Liver (tissue), 3 donors: ENCODE results near the gene QARS1.

Source experiments
- FOXA2 ChIP-seq: IDR thresholded peaks from 2 replicates; pipeline ENCODE4 v1.6.1; 2016; ENCODE audit warnings: antibody characterized with exemption
- GABPA ChIP-seq, 2 donors: IDR thresholded peaks in 1 of 2; conservative IDR thresholded peaks in 1 of 2; 2 replicates each; pipeline ENCODE4 v1.6.1; 2016; ENCODE audit warnings: antibody characterized with exemption in 2 of 2, mild to moderate bottlenecking in 1 of 2, moderate library complexity in 1 of 2
- JUND ChIP-seq, 2 donors: IDR thresholded peaks; 2 replicates each; pipeline ENCODE4 v1.6.1; 2016; ENCODE audit warnings: antibody characterized with exemption in 2 of 2
- RAD21 ChIP-seq, 2 donors: IDR thresholded peaks; 2 replicates each; pipeline ENCODE4 v1.6.1; 2016; ENCODE audit warnings: antibody characterized with exemption in 2 of 2, mild to moderate bottlenecking in 2 of 2
- RXRA ChIP-seq, 2 donors: IDR thresholded peaks; 2 replicates each; pipeline ENCODE4 v1.6.1; 2017 to 2018; ENCODE audit warnings: antibody characterized with exemption in 2 of 2, mild to moderate bottlenecking in 1 of 2
- SP1 ChIP-seq: IDR thresholded peaks from 2 replicates; pipeline ENCODE4 v1.6.1; 2018; ENCODE audit warnings: antibody characterized with exemption, mild to moderate bottlenecking
- TAF1 ChIP-seq: conservative IDR thresholded peaks from 2 replicates; pipeline ENCODE4 v1.6.1; 2016; ENCODE audit warnings: antibody characterized with exemption, mild to moderate bottlenecking
- YY1 ChIP-seq: IDR thresholded peaks from 2 replicates; pipeline ENCODE4 v1.6.1; 2016; ENCODE audit warnings: antibody characterized with exemption, mild to moderate bottlenecking
- TF ChIP-seq, protein P1 (sequence below): fragments of 150-350 bp; IDR thresholded peaks from 2 replicates; pipeline ENCODE4 v1.5.1; 2017; ENCODE audit warnings: improper control_type of control experiment, low read depth, low read length; ENCODE audit not compliant: missing input control
- TF ChIP-seq, protein P2 (sequence below): IDR thresholded peaks from 2 replicates; pipeline ENCODE4 v1.6.1; 2016; ENCODE audit warnings: antibody characterized with exemption
- TF ChIP-seq, protein P3 (sequence below): IDR thresholded peaks from 2 replicates; pipeline ENCODE4 v1.6.1; 2016; ENCODE audit warnings: antibody characterized with exemption, mild to moderate bottlenecking
- TF ChIP-seq, protein P4 (sequence below): IDR thresholded peaks from 2 replicates; pipeline ENCODE4 v1.6.1; 2016; ENCODE audit warnings: antibody characterized with exemption
- TF ChIP-seq, protein P5 (sequence below): IDR thresholded peaks from 2 replicates; pipeline ENCODE4 v1.6.1; 2016; ENCODE audit warnings: antibody characterized with exemption
- donor health status: healthy.
- donor health status: healthy.

DNA sequence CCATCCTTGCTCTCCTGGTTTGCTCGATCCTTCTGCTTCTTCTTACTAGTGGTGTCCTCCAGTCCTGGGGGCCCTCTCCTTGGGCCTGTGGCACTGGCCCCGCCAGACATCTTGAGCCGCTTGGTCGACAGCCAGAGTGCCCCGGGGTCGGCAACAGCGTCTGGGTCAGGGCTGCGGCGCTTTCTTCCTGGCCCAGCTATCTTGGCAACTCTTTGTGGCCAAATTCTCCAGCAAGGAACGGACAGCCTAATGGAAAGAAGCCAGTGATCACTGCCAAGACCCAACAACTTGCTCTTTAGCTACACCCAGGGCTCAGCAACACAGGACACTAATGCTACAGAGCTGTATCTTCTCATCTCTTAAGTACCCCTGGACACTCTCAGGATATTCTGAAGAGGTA is 14.5 kb upstream of the QARS1 start:
- no peak for TF ChIP-seq SP1
- TF ChIP-seq, protein P1, sequence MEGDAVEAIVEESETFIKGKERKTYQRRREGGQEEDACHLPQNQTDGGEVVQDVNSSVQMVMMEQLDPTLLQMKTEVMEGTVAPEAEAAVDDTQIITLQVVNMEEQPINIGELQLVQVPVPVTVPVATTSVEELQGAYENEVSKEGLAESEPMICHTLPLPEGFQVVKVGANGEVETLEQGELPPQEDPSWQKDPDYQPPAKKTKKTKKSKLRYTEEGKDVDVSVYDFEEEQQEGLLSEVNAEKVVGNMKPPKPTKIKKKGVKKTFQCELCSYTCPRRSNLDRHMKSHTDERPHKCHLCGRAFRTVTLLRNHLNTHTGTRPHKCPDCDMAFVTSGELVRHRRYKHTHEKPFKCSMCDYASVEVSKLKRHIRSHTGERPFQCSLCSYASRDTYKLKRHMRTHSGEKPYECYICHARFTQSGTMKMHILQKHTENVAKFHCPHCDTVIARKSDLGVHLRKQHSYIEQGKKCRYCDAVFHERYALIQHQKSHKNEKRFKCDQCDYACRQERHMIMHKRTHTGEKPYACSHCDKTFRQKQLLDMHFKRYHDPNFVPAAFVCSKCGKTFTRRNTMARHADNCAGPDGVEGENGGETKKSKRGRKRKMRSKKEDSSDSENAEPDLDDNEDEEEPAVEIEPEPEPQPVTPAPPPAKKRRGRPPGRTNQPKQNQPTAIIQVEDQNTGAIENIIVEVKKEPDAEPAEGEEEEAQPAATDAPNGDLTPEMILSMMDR, result no peak
- TF ChIP-seq, protein P2, sequence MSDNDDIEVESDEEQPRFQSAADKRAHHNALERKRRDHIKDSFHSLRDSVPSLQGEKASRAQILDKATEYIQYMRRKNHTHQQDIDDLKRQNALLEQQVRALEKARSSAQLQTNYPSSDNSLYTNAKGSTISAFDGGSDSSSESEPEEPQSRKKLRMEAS, result no peak
- no peak for TF ChIP-seq YY1
- no peak for TF ChIP-seq TAF1
- no peak for TF ChIP-seq RAD21 (IDR thresholded peaks at IDR 0.05)
- TF ChIP-seq, protein P3, sequence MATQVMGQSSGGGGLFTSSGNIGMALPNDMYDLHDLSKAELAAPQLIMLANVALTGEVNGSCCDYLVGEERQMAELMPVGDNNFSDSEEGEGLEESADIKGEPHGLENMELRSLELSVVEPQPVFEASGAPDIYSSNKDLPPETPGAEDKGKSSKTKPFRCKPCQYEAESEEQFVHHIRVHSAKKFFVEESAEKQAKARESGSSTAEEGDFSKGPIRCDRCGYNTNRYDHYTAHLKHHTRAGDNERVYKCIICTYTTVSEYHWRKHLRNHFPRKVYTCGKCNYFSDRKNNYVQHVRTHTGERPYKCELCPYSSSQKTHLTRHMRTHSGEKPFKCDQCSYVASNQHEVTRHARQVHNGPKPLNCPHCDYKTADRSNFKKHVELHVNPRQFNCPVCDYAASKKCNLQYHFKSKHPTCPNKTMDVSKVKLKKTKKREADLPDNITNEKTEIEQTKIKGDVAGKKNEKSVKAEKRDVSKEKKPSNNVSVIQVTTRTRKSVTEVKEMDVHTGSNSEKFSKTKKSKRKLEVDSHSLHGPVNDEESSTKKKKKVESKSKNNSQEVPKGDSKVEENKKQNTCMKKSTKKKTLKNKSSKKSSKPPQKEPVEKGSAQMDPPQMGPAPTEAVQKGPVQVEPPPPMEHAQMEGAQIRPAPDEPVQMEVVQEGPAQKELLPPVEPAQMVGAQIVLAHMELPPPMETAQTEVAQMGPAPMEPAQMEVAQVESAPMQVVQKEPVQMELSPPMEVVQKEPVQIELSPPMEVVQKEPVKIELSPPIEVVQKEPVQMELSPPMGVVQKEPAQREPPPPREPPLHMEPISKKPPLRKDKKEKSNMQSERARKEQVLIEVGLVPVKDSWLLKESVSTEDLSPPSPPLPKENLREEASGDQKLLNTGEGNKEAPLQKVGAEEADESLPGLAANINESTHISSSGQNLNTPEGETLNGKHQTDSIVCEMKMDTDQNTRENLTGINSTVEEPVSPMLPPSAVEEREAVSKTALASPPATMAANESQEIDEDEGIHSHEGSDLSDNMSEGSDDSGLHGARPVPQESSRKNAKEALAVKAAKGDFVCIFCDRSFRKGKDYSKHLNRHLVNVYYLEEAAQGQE, result no peak
- TF ChIP-seq, protein P4, sequence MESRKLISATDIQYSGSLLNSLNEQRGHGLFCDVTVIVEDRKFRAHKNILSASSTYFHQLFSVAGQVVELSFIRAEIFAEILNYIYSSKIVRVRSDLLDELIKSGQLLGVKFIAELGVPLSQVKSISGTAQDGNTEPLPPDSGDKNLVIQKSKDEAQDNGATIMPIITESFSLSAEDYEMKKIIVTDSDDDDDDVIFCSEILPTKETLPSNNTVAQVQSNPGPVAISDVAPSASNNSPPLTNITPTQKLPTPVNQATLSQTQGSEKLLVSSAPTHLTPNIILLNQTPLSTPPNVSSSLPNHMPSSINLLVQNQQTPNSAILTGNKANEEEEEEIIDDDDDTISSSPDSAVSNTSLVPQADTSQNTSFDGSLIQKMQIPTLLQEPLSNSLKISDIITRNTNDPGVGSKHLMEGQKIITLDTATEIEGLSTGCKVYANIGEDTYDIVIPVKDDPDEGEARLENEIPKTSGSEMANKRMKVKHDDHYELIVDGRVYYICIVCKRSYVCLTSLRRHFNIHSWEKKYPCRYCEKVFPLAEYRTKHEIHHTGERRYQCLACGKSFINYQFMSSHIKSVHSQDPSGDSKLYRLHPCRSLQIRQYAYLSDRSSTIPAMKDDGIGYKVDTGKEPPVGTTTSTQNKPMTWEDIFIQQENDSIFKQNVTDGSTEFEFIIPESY, result no peak
- no peak for TF ChIP-seq JUND (IDR thresholded peaks at IDR 0.05)
- TF ChIP-seq RXRA (IDR thresholded peaks at IDR 0.05), result no peak
- TF ChIP-seq, protein P5, sequence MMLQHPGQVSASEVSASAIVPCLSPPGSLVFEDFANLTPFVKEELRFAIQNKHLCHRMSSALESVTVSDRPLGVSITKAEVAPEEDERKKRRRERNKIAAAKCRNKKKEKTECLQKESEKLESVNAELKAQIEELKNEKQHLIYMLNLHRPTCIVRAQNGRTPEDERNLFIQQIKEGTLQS, result no peak
- TF ChIP-seq FOXA2, result no peak
- no peak for TF ChIP-seq GABPA (IDR thresholded peaks at IDR 0.05 in 1 of 2, conservative IDR thresholded peaks at IDR 0.05 in 1 of 2)
